Heart right ventricle (tissue), 16 donors: Measurements from ENCODE around the gene TRPT1. TPM values are rescaled to one million over a fixed set of nuclear protein-coding genes. Genes with fewer than 3 reads are reported as not detected.

Experiments
- ATAC-seq, 8 donors: fragments of 200-7000 bp; cut with Tn5 transposase; one replicate each; pipeline ENCODE4 v1.9.1; 2020; ENCODE audit warnings: mild to moderate bottlenecking in 8 of 8, moderate library complexity in 8 of 8, moderate number of reproducible peaks in 1 of 8
- DNase-seq, 2 donors: peaks; one replicate each; pipeline ENCODE4 v3.0.0-alpha.2; 2020
- H3K27ac ChIP-seq, 10 donors: fragments of 200-600 bp; sonication (generic) in 2 of 10; one replicate each; pipeline versions ENCODE4 v1.5.0 to v1.8.0; 2020 to 2022; ENCODE audit warnings: mild to moderate bottlenecking in 3 of 10
- H3K27me3 ChIP-seq, 7 donors: fragments of 200-600 bp; one replicate each; pipeline ENCODE4 v1.8.0; 2021 to 2022; ENCODE audit warnings: mild to moderate bottlenecking in 2 of 7
- H3K36me3 ChIP-seq, 9 donors: fragments of 200-600 bp; sonication (generic) in 1 of 9; one replicate each; pipeline versions ENCODE4 v1.5.0 to v1.8.0; 2020 to 2022; ENCODE audit warnings: mild to moderate bottlenecking in 2 of 9
- H3K4me1 ChIP-seq, 9 donors: fragments of 200-600 bp; sonication (generic) in 1 of 9; one replicate each; pipeline versions ENCODE4 v1.5.0 to v1.8.0; 2020 to 2022; ENCODE audit warnings: mild to moderate bottlenecking in 4 of 9
- H3K4me3 ChIP-seq, 10 donors: fragments of 200-600 bp; sonication (generic) in 2 of 10; one replicate each; pipeline versions ENCODE4 v1.5.0 to v1.8.0; 2020 to 2022; ENCODE audit warnings: mild to moderate bottlenecking in 7 of 10, moderate library complexity in 2 of 10
- H3K9me3 ChIP-seq, 11 donors: fragments of 200-600 bp in 10 of 11; sonication (generic) in 2 of 11; one replicate each; pipeline versions ENCODE4 v1.5.0 to v1.8.0; 2013 to 2022; ENCODE audit warnings: mild to moderate bottlenecking in 2 of 11, control low read depth in 1 of 11, moderate library complexity in 1 of 11
- CTCF ChIP-seq, 9 donors: fragments of 200-600 bp; sonication (generic) in 2 of 9; IDR thresholded peaks; one replicate each; pipeline versions ENCODE4 v1.5.0 to v1.8.0; 2021 to 2022; ENCODE audit warnings: antibody characterized with exemption in 9 of 9, mild to moderate bottlenecking in 5 of 9, moderate library complexity in 1 of 9
- WGBS, 2 donors: extraction: QIAGEN DNeasy Blood & Tissue Kit; methylation state at CpG; one replicate each; pipeline ENCODE4 v1.1.7; 2013; ENCODE audit warnings: inconsistent platforms in 1 of 2; 5-methylcytosine and 5-hydroxymethylcytosine counted together
- intact Hi-C, 10 donors: fragments of 100-400 bp; cut with DNase I; formaldehyde crosslinking; loops; one replicate each; pipeline versions ENCODE4 v1.11.1 to v1.14.2; 2022
- polyA plus RNA-seq, 2 donors: library from polyadenylated mRNA; stranded (reverse); fragments of 200-250 nt; gene quantifications; one replicate each; pipeline ENCODE4 v1.2.3, GENCODE V29; 2013
- total RNA-seq, 10 donors: library from RNA; stranded (reverse); fragmentation: NEBNext Ultra II Directional in 3 of 10; extraction: Animal tissue kit (Norgen Biotek cat#: 25700) in 3 of 10; gene quantifications; one replicate each; pipeline versions ENCODE4 v1.2.1 to v1.2.4, GENCODE V29; 2021 to 2023
- donor health status: Arrhythmogenic right ventricular cardiomyopathy.
- donor health status: ischemic (EF 13 %, LVEDD 7.1; RV severe dilation, severe dysfunction).
- donor health status: healthy with polysubstance abuse.
- donor health status: DM: no; HTN: yes; CAD: no.
- donor health status: DM: no; HTN: no; CAD: no.
- donor health status: ischemic (EF 25% LVEDD 6.9; RV normal size, moderate dysfunction).
- donor health status: ischemic (EF 25% LVEDD 5.7; RV mildly dilated, moderate dysfunction).
- donor health status: healthy.
- donor health status: DM: yes; HTN: yes; CAD: no.
- donor health status: Ischemic cardiomyopathy.
- donor health status: ischemic (EF 35%, LVEDD 5.7; RV mildly dilated, moderate dysfunction).
- donor health status: nonischemic (EF 11% LVEDD 7.7; RV severe dilation, severe dysfunction).
- donor health status: DM: yes; HTN: yes; CAD: no.
- donor health status: PGD.
- donor health status: ischemic (EF 29% LVEDD 5.4; RV normal size, mild dysfunction).
- donor health status: nonischemic (EF 23%, LVEDD 6.1; RV moderate dilation, normal function).

TRPT1 gene
- total and polyA plus RNA-seq, 12 donors: 50.5 to 188 (median 67.1) TPM

DNA sequence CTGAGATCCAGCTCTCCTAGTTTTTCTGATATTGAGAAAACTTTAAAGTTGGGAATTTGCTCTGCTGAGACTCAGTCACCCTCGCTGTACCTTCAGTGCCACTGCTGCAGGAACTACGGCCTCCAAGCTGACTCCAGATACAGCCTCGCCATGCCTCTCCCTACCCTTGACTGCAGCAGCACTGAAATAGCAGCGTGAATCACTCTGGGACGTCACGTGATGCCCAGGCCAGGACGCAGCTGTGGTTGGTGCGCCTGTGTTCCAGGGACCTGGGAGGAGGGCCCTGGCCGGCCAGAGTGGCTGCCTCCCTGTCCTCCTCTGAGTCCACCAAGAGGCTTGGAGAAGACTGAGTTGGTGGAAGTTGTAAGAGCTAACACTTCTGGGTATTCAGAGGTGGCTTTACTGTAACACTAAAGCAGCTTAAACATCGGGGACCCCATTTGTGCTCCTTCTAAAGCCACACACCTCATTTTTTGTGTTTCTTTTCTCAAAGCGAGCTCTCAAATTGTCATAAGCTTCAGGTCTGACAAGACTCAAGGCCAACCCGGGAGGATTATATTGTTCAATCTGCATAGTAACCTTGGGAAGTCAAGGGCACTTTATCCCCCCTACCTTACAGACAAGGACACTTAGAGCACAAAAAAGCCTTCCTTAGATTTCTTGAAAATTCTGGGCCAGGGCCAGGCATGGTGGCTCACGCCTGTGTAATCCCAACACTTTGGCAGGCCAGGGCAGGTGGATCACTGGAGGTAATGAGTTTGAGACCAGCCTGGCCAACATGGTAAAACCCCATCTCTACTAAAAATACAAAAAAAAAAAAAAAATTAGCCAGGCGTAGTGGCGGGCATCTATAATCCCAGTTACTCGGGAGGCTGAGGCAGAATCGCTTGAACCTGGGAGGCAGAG lies 44.2 kb downstream of the TRPT1 start:
- peaks cover 0 to 8% (median 0%) of the 10 kb centered on the region in 9 donors for H3K36me3 ChIP-seq
- DNase-seq (peak; percentile 90 to 93), ATAC-seq (peak; percentile 58 to 76 (median 74))
- H3K9me3 ChIP-seq: no peaks in the 10 kb centered on the region
- H3K4me3 ChIP-seq: peak overlapping the region in 8 of 10 donors; percentile 6 to 44 (median 36)
- peaks cover 12 to 53% (median 44%) of the 10 kb centered on the region in 9 donors for H3K4me1 ChIP-seq
- intact Hi-C loops: no loop called here
- H3K27ac ChIP-seq: peak overlapping the region; percentile 52 to 91 (median 82)
- no peaks in the 10 kb centered on the region for H3K27me3 ChIP-seq
- TF ChIP-seq CTCF (IDR thresholded peaks at IDR 0.05): no peak
- WGBS, 2 donors: 37 to 38% methylated on average over 17 of the region's 17 CpGs

- H3K4me3 ChIP-seq: peak overlapping the region in 7 of 10 donors; percentile 6 to 44 (median 37)
- no peak for TF ChIP-seq CTCF (IDR thresholded peaks at IDR 0.05)
- H3K4me1 ChIP-seq: peaks cover 12 to 53% (median 44%) of the 10 kb centered on the region in 9 donors
- peaks cover 0 to 8% (median 0%) of the 10 kb centered on the region in 9 donors for H3K36me3 ChIP-seq
- ATAC-seq (no peak), DNase-seq (no peak)
- H3K27me3 ChIP-seq: no peaks in the 10 kb centered on the region
- H3K27ac ChIP-seq: peak overlapping the region; percentile 52 to 91 (median 82)
- WGBS, 2 donors: 41 to 48% methylated on average over 5 of the region's 5 CpGs
- intact Hi-C loops: loop anchor here in 1 of 10 donors (1.0 kb wide), 1 partner anchor 17 kb away; no protein-coding TSS in a partner anchor
- no peaks in the 10 kb centered on the region for H3K9me3 ChIP-seq
These were observed 45.1 kb downstream of the TRPT1 start for GRCh38 chr11:64180891-64181290.

GRCh38 chr11:64178951-64179639 lies 46.9 kb downstream of the TRPT1 start:
- Histone ChIP-seq H3K36me3 (peaks cover 0 to 8% (median 0%) of the 10 kb centered on the region in 9 donors), H3K4me3 (no peak overlapping the region), H3K27ac (no peak overlapping the region), H3K27me3 (no peaks in the 10 kb centered on the region), H3K4me1 (peaks cover 7 to 43% (median 34%) of the 10 kb centered on the region in 9 donors), H3K9me3 (peaks cover 0 to 2% (median 0%) of the 10 kb centered on the region in 11 donors)
- no peak for ATAC-seq
- intact Hi-C loops: no loop called here
- WGBS, 2 donors: 94 to 95% methylated on average over 12 of the region's 12 CpGs
- TF ChIP-seq CTCF (IDR thresholded peaks at IDR 0.05): no peak
- no peak for DNase-seq

- no peak for TF ChIP-seq CTCF (IDR thresholded peaks at IDR 0.05)
- intact Hi-C loops: no loop called here
- Histone ChIP-seq H3K4me1 (peaks cover 7 to 34% (median 25%) of the 10 kb centered on the region in 9 donors), H3K27me3 (no peaks in the 10 kb centered on the region), H3K27ac (no peak overlapping the region), H3K9me3 (peaks cover 0 to 9% (median 0%) of the 10 kb centered on the region in 11 donors), H3K36me3 (peaks cover 0 to 8% (median 0%) of the 10 kb centered on the region in 9 donors), H3K4me3 (no peak overlapping the region)
- 92 to 94% methylated on average over 1 of the region's 1 CpG for WGBS, 2 donors
- no peak for ATAC-seq
- DNase-seq: no peak
These were observed 47.8 kb downstream of the TRPT1 start for GRCh38 chr11:64178203-64178602.
